HG02870 (cell line): Measurements from ENCODE around the gene NCOA7.
"Not testable (repeated sequence)": the region's sequence is repeated elsewhere in the genome, so short reads cannot be mapped to it uniquely, and the experiment has no call there.

Experiments
- ATAC-seq: cut with Tn5 transposase; IDR thresholded peaks from one replicate; pipeline ENCODE4 v1.9.1; 2021; ENCODE audit warnings: mild to moderate bottlenecking, moderate library complexity; ENCODE audit not compliant: unreplicated experiment

Gene NCOA7

GRCh38 chr6:125906158-125906998, 115.6 kb downstream of the NCOA7 start:
- ATAC-seq, result no peak

GRCh38 chr6:125910527-125910926, 119.8 kb downstream of the NCOA7 start:
- peak; percentile 98 for ATAC-seq

DNA sequence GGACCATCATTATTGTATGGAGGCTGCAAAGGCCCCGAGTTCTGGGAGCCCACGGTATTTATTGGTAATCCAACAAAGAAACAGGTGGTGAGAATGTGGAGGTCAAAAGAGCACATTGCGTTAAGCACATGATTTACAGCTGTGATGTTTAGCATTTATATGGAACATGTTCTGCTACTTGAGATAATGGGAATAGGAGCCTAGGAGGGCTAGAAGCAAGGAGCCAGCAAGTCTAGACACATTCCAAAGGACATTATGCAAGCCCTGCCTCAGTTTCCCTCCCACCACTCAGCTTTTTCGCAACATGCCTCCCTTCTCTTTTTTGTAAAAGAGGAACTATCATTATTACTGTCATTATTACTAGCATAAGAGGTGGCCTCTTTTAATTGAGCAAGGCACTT, 120.3 kb downstream of the NCOA7 start:
- ATAC-seq, result not testable (repeated sequence)

DNA sequence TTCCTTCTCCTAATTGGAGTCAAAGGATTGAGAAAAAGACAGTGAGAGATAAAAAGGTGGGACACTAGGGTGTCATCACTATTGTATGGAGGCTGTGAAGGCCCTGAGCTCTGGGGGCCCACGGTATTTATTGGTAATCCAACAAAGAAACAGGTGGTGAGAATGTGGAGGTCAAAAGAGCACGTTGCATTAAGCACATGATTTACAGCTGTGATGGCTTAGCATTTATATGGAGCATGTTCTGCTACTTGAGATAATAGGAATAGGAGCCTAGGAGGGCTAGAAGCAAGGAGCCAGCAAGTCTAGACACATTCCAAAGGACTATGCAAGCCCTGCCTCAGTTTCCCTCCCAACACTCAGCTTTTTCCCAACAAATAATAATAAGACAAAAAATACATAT, 121.7 kb downstream of the NCOA7 start:
- ATAC-seq, result not testable (repeated sequence)

DNA sequence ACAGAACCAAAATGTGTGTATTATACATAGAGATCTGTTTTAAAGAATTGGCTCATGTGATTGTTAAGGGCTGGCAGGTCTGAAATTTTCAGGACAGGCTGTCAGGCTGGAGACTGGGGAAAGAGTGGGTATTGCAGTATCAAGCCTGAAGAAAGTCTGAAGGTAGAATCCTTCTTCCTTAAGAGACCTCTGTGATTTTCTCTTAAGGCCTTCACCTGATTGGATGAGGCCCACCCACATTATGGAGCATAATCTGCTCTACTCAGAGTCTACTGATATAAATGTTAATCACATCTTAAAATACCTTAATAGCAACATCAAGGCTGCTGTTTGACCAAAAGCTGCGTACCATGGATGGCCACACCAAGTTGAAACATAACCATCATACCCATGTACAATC, 122.4 kb downstream of the NCOA7 start:
- ATAC-seq, result no peak

GRCh38 chr6:125913864-125914351, 123.1 kb downstream of the NCOA7 start:
- ATAC-seq, result no peak

- no peak for ATAC-seq
Measured at GRCh38 chr6:125918230-125918629, 127.5 kb downstream of the NCOA7 start.

- peak; percentile 95 for ATAC-seq
Measured at GRCh38 chr6:125918681-125919566, 128.2 kb downstream of the NCOA7 start.

DNA sequence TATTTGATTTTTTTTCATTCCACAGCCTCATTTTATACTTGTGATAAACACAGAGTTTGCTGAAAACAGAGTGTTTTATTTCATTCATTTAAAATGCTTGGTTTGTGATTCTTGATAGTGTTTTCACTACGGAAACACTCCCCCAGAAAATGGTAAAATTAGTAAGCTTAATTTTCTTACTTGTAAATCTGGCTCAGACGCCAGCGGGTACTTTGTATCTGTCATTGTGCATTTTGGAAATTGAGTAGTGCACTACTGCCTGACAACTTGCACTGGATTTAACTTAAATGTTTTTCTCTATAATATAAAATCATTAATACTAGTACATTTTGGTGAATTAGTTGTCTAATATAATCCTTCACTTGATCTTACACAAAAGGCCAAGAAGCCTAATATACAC, 128.9 kb downstream of the NCOA7 start:
- ATAC-seq, result peak; percentile 11

GRCh38 chr6:125922322-125922860, 131.6 kb downstream of the NCOA7 start:
- ATAC-seq, result no peak

GRCh38 chr6:125923366-125923877, 132.7 kb downstream of the NCOA7 start:
- ATAC-seq, result no peak

- ATAC-seq, result no peak
Measured at GRCh38 chr6:125924169-125924568, 133.4 kb downstream of the NCOA7 start.

DNA sequence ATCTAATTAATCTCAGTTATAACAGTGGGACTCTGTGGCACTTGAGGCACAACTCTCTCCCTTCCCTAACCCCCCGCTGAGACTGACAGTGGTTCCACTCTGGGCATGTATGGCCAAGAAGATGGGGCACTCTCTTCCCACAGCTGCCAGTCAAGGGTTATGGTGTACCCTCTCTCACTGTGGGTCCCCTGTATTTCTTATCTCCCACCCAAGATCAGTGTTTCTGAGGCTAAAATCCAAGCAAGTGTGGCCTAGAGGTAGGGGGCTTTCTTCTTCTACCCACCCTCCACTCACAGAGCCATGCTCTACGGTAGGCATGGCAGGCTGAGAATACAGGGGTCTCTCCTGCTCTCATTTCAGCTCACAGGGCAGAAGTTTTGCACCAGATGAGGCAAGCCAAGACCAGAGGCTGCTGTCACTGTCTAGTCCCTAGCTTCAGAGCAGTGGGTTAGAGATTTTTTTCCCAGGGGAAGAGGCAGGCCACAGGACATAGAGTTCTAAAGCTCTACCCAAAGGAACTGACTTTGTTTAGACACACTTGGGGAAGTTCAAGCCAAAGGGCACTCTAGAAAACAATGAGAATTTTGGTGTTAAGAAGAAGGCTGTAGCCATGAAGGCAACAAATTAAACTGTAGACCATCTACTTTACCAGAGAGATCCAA, 134.1 kb downstream of the NCOA7 start:
- no peak for ATAC-seq

- no peak for ATAC-seq
Measured at GRCh38 chr6:125926711-125927110, 136.0 kb downstream of the NCOA7 start.

DNA sequence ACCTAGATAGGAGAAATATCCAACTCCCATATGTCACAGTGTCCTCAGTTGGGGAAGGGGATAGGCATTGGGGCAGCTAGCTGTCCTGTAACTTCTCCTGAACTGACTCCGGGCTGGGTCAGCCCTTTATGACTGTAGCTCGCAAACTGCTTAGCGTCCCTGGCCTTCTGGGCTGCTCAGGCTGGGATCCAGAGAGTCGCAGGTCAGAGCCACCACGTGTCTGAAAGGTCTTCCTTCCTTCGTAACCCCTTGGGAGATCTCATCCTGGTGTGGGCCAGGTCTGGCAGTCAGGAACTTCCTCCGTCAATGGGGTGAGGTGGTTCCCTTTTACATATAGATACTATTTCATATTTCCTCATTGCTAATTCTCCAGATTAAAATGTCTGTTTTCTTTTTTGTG, 137.0 kb downstream of the NCOA7 start:
- no peak for ATAC-seq

DNA sequence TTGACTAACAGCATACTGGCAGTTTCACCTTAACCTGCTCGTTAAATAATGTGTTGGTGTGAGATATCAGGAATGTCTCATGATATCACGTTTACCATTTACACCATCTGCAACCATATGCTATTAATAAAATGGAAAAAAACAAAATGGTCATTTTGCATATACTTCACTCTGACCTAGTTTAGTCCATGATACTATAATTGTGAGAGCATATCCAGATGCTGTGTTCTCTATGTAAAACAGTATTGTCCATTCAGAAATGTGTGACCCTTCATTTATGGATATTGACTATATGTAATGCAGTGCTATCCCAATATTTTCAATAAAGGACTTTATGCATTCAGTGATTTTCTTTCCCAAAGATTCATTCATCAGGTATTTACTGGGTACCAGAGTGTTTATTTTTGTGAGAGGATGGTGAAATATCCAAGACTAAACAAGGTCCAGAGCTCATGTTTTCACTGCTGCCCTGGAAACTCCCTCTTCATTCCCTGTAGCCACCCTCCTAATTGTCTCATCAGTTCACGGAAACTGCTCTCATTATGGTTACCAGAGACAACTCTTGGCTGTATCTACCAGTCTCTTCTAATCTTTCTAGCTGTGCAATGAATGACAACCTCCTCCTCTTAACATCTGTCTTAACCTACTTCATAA, 140.1 kb downstream of the NCOA7 start:
- no peak for ATAC-seq

GRCh38 chr6:125931733-125932450, 141.1 kb downstream of the NCOA7 start:
- ATAC-seq, result peak; percentile 91

GRCh38 chr6:125932451-125932795, 141.7 kb downstream of the NCOA7 start:
- ATAC-seq, result peak; percentile 9

- ATAC-seq, result not testable (repeated sequence)
Measured at GRCh38 chr6:125935520-125935919, 144.8 kb downstream of the NCOA7 start.

- ATAC-seq, result no peak
Measured at GRCh38 chr6:125939026-125939425, 148.3 kb downstream of the NCOA7 start.
